Skin epidermis (tissue), 12 donors: Measurements from ENCODE around the gene ZC3H18.

Source experiments
- H3K27ac ChIP-seq, 21 experiments: fragments of 200-600 bp; sonication (generic) in 11 of 21; one replicate each; pipeline ENCODE4 v1.5.0; 2020; ENCODE audit warnings: mild to moderate bottlenecking in 3 of 21, inconsistent platforms in 2 of 21, moderate library complexity in 2 of 21
- H3K4me3 ChIP-seq, 7 experiments: fragments of 200-600 bp; sonication (generic) in 2 of 7; one replicate each; pipeline ENCODE4 v1.5.0; 2020; ENCODE audit warnings: inconsistent platforms in 2 of 7, mild to moderate bottlenecking in 2 of 7, moderate library complexity in 1 of 7

The ZC3H18 gene

GRCh38 chr16:88569985-88570690 lies at the start of gene ZC3H18:
Gene ZC3H18 (plus strand): TSS chr16:88570403. CDS start chr16:88577124, 6,721 bp downstream.
- peak within 1 kb of the TSS; percentile 48 to 88 (median 70) for H3K4me3 ChIP-seq
- peak within 1 kb of the TSS; percentile 56 to 93 (median 79) for H3K27ac ChIP-seq

GRCh38 chr16:88521674-88522073 lies 48.5 kb upstream of the ZC3H18 start:
- H3K4me3 ChIP-seq: no peak overlapping the region
- no peak overlapping the region for H3K27ac ChIP-seq

- no peak overlapping the region for H3K4me3 ChIP-seq
- H3K27ac ChIP-seq: no peak overlapping the region
Measured at GRCh38 chr16:88522276-88522949, 47.8 kb upstream of the ZC3H18 start.

GRCh38 chr16:88523309-88524161 lies 46.7 kb upstream of the ZC3H18 start:
- H3K4me3 ChIP-seq: no peak overlapping the region
- H3K27ac ChIP-seq: no peak overlapping the region

GRCh38 chr16:88524274-88524972 lies 45.8 kb upstream of the ZC3H18 start:
- Histone ChIP-seq H3K4me3 (no peak overlapping the region), H3K27ac (no peak overlapping the region)

- no peak overlapping the region for H3K27ac ChIP-seq
- H3K4me3 ChIP-seq: no peak overlapping the region
Measured at GRCh38 chr16:88524973-88525662, 45.1 kb upstream of the ZC3H18 start.

GRCh38 chr16:88525663-88525990 lies 44.6 kb upstream of the ZC3H18 start:
- Histone ChIP-seq H3K4me3 (no peak overlapping the region), H3K27ac (peak overlapping the region in 1 of 21 experiments; percentile 34)

GRCh38 chr16:88526008-88526905 lies 43.9 kb upstream of the ZC3H18 start:
- Histone ChIP-seq H3K27ac (peak overlapping the region in 2 of 21 experiments; percentile 5 to 34), H3K4me3 (no peak overlapping the region)

DNA sequence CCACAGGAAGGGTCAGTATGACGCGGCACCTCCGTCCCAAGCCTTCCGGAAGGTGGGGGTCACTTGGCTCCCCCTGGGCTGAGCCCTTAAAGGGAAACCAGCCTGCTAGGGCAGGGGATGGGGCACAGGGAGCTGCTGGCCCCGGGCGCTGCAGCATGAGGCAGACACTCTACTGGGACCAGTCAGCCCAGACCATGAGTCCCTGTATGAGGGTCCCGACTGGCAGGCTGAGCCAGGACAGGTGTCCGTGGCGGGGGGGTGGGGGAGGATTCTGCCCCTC lies 43.4 kb upstream of the ZC3H18 start:
- Histone ChIP-seq H3K4me3 (no peak overlapping the region), H3K27ac (peak overlapping the region in 1 of 21 experiments; percentile 5)

- H3K4me3 ChIP-seq: no peak overlapping the region
Measured at GRCh38 chr16:88527186-88527936, 42.8 kb upstream of the ZC3H18 start.

GRCh38 chr16:88527937-88528743 lies 42.1 kb upstream of the ZC3H18 start:
- Histone ChIP-seq H3K27ac (no peak overlapping the region), H3K4me3 (no peak overlapping the region)

More at GRCh38 chr16:88527186-88527936, 42.8 kb upstream of the ZC3H18 start:
- H3K27ac ChIP-seq: peak overlapping the region in 1 of 21 experiments; percentile 5

- no peak overlapping the region for H3K27ac ChIP-seq
- no peak overlapping the region for H3K4me3 ChIP-seq
Measured at GRCh38 chr16:88528902-88529318, 41.3 kb upstream of the ZC3H18 start.

DNA sequence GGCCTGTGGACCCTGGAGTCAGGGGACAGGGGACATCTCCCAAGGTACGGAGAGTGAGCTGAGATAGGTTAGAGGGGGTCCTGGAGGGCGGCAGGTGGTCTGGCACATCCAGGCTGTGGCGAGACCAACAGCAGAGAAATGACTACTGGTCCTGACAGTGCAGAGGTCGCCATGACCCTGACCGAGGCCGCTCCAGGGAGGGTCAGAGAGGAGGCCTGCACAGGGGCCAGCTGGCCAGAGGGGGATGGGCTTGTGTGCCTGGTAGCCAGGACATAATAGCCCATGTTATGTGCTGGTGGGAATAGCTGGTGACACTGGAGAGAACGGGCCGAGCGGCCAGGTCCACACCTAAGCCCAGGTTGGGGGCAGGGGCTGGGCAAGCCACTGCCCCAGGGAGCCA lies 40.6 kb upstream of the ZC3H18 start:
- Histone ChIP-seq H3K27ac (no peak overlapping the region), H3K4me3 (no peak overlapping the region)

GRCh38 chr16:88530051-88530857 lies 39.9 kb upstream of the ZC3H18 start:
- no peak overlapping the region for H3K27ac ChIP-seq
- H3K4me3 ChIP-seq: no peak overlapping the region

DNA sequence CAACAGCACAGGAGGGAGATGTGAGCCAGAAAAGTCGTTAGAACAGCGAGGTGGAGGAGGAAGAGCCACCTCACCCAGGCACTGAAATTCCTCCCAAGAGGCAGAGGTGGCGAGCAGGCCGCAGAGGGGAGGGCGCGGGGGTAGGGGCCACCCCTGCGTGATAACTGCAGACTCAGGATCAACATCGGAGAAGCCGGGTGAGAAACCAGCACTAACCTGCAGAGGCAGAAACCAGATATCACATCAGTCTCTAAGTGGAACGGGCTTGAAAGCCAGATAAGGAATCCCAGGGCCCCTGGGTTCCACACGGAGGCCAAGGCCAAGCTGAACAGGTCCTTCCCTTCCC lies 39.4 kb upstream of the ZC3H18 start:
- H3K27ac ChIP-seq: no peak overlapping the region
- no peak overlapping the region for H3K4me3 ChIP-seq

DNA sequence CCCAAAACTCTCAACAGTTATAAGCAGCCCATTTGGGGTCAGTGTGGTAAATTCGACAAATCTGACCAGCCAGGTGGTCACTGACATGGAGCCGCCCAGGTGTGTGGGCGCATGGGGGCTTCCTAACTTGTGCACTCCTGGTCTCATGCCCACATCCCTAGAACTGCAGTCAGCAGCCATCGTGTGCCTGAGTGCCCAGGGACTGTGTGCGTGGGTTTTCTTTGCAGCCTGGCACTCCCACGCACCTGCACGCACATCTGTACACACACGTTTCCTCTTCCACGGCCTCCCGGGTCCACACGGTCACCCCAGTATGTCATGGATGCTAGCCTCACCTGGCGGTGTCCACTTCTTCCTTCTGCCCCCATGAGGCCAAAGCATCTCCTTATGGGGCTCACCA lies 38.9 kb upstream of the ZC3H18 start:
- Histone ChIP-seq H3K27ac (no peak overlapping the region), H3K4me3 (no peak overlapping the region)
